NOMO-1 (cell line): Measurements from ENCODE around the gene KERA.

Experiments used
- DNase-seq, 2 experiments: peaks; one replicate each; lab custom pipeline; 2025; ENCODE audit not compliant: unreplicated experiment in 2 of 2; lab: John Stamatoyannopoulos, UW

Gene KERA

GRCh38 chr12:91017511-91018263, 40.1 kb downstream of the KERA start:
- DNase-seq, result no peak

- DNase-seq, result no peak
Observed at GRCh38 chr12:91017043-91017442, 40.8 kb downstream of the KERA start.

- DNase-seq, result no peak
Observed at GRCh38 chr12:91009319-91009950, 48.4 kb downstream of the KERA start.

GRCh38 chr12:91007531-91008290, 50.1 kb downstream of the KERA start:
- DNase-seq, result no peak

- no peak for DNase-seq
Observed at GRCh38 chr12:91004872-91005271, 53.0 kb downstream of the KERA start, which contains the start of gene EPYC. TSS of gene EPYC (minus strand) at chr12:91004972. CDS start at chr12:91002565, 2,407 bp downstream.

GRCh38 chr12:91003737-91004136, 54.1 kb downstream of the KERA start:
- DNase-seq, result no peak

- DNase-seq, result no peak
Observed at GRCh38 chr12:91001306-91001705, 56.5 kb downstream of the KERA start.
